Panc1 (cell line): Measurements from ENCODE around the gene CNTF.

Experiments
- POLR2AphosphoS5 ChIP-seq: IDR thresholded peaks from 2 replicates; pipeline ENCODE4 v1.6.1; 2012; ENCODE audit warnings: mild to moderate bottlenecking, low read depth, low read length, moderate library complexity
- SIN3A ChIP-seq: IDR thresholded peaks from 2 replicates; pipeline ENCODE4 v1.6.1; 2012; ENCODE audit warnings: low read depth, mild to moderate bottlenecking, low read length, moderate library complexity, borderline replicate concordance; ENCODE audit not compliant: insufficient read depth
- TCF7L2 ChIP-seq: IDR thresholded peaks from 2 replicates; pipeline ENCODE4 v1.6.1; 2011; ENCODE audit warnings: mild to moderate bottlenecking, low read depth, low read length, inconsistent platforms
- TF ChIP-seq, protein P1 (sequence below): fragments of 450-650 bp; IDR thresholded peaks from 2 replicates; pipeline ENCODE4 v1.5.1; 2017; ENCODE audit warnings: mild to moderate bottlenecking
- TF ChIP-seq, protein P2 (sequence below), 2 experiments: IDR thresholded peaks; 2 replicates each; pipeline ENCODE4 v1.6.1; 2011 to 2012; ENCODE audit warnings: low read depth in 2 of 2, control low read depth in 1 of 2, low read length in 1 of 2, mild to moderate bottlenecking in 1 of 2, moderate library complexity in 1 of 2; ENCODE audit not compliant: insufficient read depth in 1 of 2

DNA sequence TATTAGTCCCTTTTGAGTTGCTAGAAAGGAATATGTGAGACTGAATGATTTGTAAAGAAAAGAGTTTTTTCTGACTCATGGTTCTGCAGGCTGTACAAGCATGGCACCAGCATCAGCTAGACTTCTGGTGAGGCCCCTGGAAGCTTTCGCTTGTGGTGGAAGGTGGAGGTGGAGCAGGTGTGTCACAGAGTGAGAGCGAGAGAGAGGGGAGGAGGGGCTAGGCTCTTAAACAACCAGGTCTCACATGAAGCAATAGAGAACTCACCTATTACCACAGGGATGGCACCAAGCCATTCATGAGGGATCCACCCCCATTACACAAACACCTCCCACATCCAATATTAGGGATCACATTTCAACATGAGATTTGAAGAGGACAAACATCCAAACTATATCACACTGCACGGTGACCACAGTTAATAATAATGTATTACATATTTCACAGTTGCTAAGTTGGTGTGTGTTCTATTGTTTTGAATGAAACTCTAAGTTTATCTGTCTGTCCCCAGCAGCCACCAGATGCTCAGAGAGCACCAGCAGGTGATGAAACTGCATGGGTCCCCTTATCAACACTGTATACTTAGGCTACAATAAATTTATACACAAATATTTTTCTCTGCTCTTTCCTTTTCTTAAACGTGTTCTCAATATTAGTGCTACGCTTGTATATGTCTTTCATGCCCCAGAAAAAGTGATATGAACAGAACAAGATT is 29.5 kb upstream of the CNTF start:
- TF ChIP-seq, protein P1, sequence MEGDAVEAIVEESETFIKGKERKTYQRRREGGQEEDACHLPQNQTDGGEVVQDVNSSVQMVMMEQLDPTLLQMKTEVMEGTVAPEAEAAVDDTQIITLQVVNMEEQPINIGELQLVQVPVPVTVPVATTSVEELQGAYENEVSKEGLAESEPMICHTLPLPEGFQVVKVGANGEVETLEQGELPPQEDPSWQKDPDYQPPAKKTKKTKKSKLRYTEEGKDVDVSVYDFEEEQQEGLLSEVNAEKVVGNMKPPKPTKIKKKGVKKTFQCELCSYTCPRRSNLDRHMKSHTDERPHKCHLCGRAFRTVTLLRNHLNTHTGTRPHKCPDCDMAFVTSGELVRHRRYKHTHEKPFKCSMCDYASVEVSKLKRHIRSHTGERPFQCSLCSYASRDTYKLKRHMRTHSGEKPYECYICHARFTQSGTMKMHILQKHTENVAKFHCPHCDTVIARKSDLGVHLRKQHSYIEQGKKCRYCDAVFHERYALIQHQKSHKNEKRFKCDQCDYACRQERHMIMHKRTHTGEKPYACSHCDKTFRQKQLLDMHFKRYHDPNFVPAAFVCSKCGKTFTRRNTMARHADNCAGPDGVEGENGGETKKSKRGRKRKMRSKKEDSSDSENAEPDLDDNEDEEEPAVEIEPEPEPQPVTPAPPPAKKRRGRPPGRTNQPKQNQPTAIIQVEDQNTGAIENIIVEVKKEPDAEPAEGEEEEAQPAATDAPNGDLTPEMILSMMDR, result no peak
- no peak for TF ChIP-seq POLR2AphosphoS5
- TF ChIP-seq, protein P2, sequence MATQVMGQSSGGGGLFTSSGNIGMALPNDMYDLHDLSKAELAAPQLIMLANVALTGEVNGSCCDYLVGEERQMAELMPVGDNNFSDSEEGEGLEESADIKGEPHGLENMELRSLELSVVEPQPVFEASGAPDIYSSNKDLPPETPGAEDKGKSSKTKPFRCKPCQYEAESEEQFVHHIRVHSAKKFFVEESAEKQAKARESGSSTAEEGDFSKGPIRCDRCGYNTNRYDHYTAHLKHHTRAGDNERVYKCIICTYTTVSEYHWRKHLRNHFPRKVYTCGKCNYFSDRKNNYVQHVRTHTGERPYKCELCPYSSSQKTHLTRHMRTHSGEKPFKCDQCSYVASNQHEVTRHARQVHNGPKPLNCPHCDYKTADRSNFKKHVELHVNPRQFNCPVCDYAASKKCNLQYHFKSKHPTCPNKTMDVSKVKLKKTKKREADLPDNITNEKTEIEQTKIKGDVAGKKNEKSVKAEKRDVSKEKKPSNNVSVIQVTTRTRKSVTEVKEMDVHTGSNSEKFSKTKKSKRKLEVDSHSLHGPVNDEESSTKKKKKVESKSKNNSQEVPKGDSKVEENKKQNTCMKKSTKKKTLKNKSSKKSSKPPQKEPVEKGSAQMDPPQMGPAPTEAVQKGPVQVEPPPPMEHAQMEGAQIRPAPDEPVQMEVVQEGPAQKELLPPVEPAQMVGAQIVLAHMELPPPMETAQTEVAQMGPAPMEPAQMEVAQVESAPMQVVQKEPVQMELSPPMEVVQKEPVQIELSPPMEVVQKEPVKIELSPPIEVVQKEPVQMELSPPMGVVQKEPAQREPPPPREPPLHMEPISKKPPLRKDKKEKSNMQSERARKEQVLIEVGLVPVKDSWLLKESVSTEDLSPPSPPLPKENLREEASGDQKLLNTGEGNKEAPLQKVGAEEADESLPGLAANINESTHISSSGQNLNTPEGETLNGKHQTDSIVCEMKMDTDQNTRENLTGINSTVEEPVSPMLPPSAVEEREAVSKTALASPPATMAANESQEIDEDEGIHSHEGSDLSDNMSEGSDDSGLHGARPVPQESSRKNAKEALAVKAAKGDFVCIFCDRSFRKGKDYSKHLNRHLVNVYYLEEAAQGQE (IDR thresholded peaks at IDR 0.05; ENCODE audit: insufficient read depth in 1 of 2, low read depth in 2 of 2, low read length in 1 of 2), result no peak
- TF ChIP-seq SIN3A, result no peak
- no peak for TF ChIP-seq TCF7L2
